ENCODE results near the gene PTPRN2.

The PTPRN2 gene

GRCh38 chr7:157615101-157615817, 972.4 kb downstream of the PTPRN2 start:
- DNase-seq = no peak

GRCh38 chr7:157614457-157615020, 973.1 kb downstream of the PTPRN2 start:
- DNase-seq = no peak

- no peak for DNase-seq
These were observed 973.9 kb downstream of the PTPRN2 start for GRCh38 chr7:157613575-157614322.

GRCh38 chr7:157612664-157613561, 974.7 kb downstream of the PTPRN2 start:
- DNase-seq = peak; percentile 39

- no peak for DNase-seq
These were observed 975.5 kb downstream of the PTPRN2 start for GRCh38 chr7:157612009-157612663.

- no peak for DNase-seq
These were observed 976.3 kb downstream of the PTPRN2 start for GRCh38 chr7:157611341-157611740.

GRCh38 chr7:157610671-157611295, 976.8 kb downstream of the PTPRN2 start:
- DNase-seq = no peak

GRCh38 chr7:157609932-157610640, 977.5 kb downstream of the PTPRN2 start:
- no peak for DNase-seq

- no peak for DNase-seq
These were observed 978.1 kb downstream of the PTPRN2 start for GRCh38 chr7:157609516-157609915.

- no peak for DNase-seq
These were observed 980.4 kb downstream of the PTPRN2 start for GRCh38 chr7:157607218-157607617.

- no peak for DNase-seq
These were observed 981.5 kb downstream of the PTPRN2 start for GRCh38 chr7:157606140-157606539.

- DNase-seq = no peak
These were observed 982.0 kb downstream of the PTPRN2 start for GRCh38 chr7:157605638-157606037.

- DNase-seq = no peak
These were observed 982.8 kb downstream of the PTPRN2 start for GRCh38 chr7:157604661-157605381.

- DNase-seq = no peak
These were observed 983.9 kb downstream of the PTPRN2 start for GRCh38 chr7:157603716-157604115.

- DNase-seq = no peak
These were observed 984.6 kb downstream of the PTPRN2 start for GRCh38 chr7:157603005-157603404.

GRCh38 chr7:157602581-157602980, 985.0 kb downstream of the PTPRN2 start:
- DNase-seq = no peak

GRCh38 chr7:157602156-157602555, 985.5 kb downstream of the PTPRN2 start:
- DNase-seq = no peak

GRCh38 chr7:157601530-157601929, 986.1 kb downstream of the PTPRN2 start:
- DNase-seq = no peak

- no peak for DNase-seq
These were observed 988.1 kb downstream of the PTPRN2 start for GRCh38 chr7:157599491-157599890.

- DNase-seq = no peak
These were observed 990.1 kb downstream of the PTPRN2 start for GRCh38 chr7:157597562-157597961.

GRCh38 chr7:157596881-157597280, 990.7 kb downstream of the PTPRN2 start:
- DNase-seq = no peak
